HG03378 (cell line): ENCODE data around the gene USP20.
A peak's percentile ranks its signal among the peaks of the same experiment; 100 is the strongest.

Source experiments
- ATAC-seq: cut with Tn5 transposase; IDR thresholded peaks from one replicate; pipeline ENCODE4 v1.9.1; 2021; ENCODE audit warnings: mild to moderate bottlenecking, moderate library complexity; ENCODE audit not compliant: unreplicated experiment

USP20 gene

GRCh38 chr9:129874261-129875101 is 39.2 kb downstream of the USP20 start:
- no peak for ATAC-seq

DNA sequence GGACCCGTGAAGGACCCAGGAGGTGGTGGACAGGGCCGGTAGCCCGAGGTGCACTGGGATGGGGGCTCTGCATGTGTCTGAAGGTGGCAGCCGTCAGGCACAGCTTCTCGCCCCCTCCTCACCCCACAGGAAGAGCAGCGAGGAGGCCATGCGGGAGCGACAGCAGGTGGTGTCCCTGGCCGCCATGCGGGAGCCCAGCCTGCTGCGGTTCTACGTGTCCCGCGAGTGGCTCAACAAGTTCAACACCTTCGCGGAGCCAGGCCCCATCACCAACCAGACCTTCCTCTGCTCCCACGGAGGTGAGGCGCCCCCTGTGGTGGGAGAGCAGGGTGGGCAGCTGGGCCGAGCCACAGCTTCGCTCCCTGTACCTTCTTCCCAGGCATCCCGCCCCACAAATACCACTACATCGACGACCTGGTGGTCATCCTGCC is 39.9 kb downstream of the USP20 start:
- no peak for ATAC-seq

- no peak for ATAC-seq
Observed at GRCh38 chr9:129875687-129876395, 40.6 kb downstream of the USP20 start.

DNA sequence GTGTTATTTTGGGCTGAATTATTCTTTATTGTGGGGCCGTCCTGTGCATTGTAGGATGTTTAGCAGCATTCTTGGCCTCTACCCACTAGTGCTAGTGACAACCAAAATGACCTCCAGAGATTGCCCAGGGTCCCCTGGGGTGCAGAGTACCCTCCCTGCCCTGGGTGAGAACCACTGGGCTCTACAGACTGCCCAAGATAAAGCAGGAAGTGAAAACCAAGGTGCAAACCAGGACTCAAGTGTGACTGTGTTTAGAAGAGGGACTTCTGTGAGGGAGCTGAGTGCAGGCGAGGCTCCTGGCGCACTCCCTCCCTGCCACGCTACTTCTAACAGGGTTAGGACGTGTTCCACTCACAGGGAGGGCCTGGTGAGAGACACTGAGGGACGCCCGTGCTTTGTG is 41.6 kb downstream of the USP20 start:
- ATAC-seq: no peak

DNA sequence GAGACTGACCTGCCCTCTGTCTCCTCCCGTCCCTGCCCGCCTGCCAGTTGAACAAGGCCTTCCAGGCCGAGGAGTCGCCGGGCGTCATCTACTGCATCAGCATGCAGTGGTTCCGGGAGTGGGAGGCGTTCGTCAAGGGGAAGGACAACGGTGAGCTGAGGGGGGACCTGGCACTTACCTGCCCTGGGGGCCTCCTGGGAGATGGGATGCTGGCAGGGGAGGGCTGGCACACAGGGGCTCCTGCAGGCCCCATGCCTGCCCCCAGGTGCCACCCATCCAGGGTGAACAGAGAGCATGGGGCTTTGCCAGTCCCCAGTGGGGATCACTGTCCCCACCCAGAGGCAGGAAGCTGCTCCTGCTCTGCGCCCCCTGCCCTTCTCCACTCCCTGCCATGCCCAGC is 43.0 kb downstream of the USP20 start:
- no peak for ATAC-seq

- ATAC-seq: no peak
Observed at GRCh38 chr9:129879103-129879699, 43.9 kb downstream of the USP20 start.

GRCh38 chr9:129879991-129880653 is 44.9 kb downstream of the USP20 start:
- no peak for ATAC-seq

DNA sequence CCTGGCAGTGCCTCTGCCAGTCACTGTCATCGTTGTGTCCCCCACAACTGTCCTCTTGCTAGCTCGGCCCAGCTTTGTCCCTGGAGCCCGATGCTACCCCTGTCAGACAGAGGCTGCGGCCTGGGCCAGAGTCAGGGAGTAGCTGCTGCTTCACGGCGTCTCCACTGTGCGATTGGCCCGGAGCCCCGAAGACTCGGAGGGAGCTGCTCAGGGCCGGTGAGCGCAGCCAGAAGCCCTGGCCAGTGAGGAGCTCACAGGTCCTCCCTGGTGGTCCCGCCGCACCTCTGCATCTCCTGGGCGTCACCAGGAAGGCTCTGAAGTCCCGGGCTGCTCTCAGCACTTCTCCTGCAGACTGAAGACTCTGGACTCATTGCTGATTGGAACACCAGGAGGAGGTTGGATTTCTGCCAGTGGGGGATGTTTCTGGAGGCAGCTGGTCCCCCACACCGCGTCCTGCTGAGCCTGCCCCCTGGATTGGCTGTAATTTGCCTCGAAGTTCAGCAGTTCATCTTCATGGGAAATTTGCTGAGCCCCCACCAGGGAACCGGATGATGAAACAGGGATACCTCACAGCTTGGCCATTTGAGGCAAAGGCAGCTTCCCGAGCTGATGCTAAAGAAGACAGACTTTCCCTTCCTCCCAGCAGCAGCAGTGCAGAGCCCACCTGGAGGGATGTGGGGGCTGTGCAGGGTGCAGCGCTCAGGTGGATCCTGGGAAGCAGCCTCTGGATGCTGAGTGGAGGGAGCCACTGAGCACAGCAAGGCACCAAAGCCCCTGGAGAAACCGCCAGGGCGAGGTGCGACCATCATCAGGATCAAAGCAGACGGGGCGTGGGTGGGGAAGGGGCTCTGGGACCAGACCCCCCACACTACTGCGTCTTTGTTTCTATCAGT is 45.6 kb downstream of the USP20 start:
- ATAC-seq: no peak

DNA sequence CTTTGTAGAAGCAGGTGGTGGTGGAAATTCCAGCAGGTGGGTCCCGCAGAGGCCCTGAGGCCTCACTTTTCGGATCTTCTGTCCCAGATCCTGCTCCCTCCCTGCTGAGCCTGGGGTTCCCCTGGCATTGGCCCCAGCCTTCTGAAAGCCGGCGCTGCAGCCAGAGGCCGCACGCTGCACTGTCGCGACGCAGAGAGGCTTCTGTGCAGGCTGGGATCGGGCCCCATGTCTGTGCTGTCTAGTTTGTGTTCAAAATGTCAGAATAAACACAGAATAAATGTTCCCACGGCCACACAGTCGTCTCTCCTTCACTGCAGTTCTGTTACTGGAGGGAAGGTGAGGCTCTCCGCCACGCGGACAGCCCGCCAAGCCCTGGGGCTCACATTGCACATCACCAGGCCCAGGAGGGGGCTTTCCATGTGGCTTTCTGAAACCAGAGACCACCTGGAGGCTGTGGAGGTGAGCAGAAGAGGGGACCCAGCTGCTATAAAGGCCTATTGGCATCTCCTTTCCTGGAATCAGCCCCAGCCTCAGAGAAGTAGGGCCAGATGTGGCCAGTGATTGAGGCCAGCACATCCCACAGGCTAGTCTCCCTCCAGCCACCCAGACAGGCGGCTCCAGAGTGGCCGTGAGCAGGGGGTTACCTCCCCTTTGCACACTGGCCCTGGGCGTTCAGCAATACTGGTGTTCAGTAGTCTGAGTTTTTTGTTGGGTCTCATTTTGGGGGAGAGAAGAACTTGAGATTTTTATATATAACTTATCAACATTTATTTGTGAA is 46.5 kb downstream of the USP20 start:
- no peak for ATAC-seq

GRCh38 chr9:129884220-129885017 is 49.2 kb downstream of the USP20 start:
- ATAC-seq: no peak

DNA sequence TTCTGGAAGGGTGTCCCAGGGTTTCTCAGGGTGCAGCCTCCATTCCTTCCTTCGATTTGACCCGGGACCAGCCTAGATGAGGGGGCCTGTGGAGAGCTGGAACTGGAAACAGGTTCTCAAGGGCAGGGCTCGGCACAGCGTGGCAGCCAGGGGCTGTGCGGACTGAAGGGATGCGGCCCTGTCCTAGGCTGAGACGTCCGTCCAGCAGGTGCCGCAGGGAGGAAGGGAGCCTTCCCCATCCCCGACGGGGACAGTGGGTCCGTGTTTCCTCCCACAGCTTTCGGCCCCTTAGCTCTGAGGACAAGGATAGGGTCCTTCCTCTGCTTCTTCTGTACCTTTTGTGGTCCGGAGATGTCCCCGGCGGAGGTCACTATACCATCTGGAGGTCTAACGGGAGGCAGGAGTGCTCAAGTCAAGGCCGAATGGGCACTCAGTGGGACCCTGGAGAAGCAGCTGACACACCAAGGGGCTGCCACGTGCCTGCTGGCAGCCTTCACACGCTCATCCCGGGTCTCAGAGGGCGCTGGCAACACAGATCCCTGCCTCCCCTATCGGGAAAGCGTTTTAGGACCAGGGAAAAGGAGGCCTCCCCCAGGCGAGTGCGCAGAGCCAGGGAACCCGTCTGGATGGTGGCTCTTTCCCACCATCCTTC is 49.9 kb downstream of the USP20 start:
- ATAC-seq: no peak

DNA sequence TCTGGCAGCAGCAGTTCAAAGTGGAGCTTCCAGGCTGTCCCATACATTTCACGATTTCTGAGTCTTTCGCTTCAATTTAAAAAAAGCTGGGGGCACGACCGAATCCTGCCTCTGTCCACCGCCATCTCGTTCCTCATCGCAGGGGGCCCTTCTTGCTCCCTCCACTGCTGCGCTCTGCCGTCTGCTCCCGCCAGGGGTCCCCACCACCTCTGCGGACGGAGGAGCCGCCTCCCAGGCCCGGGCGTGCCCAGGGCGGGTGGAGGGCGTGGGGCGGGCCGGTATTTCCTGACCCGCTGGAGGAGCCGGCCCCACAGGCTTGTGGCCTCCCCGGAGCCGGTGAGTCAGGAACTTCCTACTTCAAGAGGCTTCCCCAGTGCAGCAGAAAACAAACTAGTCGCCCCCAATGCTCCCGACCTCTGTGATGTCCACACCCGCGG is 50.4 kb downstream of the USP20 start:
- no peak for ATAC-seq

DNA sequence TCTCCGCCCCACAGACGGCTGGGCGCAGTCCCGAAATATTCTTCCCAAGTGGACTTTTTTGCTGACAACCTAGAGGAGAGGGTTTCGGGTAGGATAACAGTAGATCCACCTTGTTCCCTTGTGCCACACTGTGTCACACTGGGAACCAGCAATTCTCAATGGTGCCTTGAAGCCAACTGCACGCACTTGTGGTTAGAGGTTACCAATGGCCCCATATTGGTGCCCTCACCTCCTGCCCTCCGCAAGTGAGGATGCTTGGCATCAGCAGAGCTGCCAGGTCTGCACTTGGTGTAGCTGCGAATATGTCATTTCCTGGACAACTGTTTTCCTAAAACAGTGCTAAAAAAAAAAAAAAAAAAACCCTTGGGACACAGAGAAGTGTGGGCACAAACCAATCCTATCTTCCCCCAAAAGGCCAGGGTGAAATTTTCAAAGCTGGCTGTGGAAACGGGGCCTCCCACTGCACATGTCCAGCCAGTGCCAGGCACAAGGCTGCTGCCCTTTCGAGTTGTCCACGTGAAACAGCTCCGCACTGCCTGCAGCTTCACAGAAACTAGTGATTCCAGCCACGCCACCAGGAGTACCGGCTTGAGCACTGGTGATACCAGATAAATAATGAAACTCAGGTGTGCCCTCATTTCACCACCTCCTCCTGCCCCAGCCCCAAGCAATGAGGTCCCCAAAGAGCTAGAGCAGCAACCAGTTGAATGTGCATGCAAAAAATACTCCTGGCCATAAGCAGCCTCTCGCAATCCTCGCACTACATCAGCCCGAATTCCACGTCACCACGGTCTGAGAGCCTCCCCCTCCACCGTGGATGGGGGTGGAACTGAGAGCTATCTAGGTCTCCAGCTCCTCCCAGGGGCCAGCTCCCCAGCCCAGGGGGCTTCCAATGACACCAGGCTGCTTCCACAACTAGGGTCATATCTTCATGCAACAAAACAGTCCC is 51.2 kb downstream of the USP20 start:
- no peak for ATAC-seq

- ATAC-seq: no peak
Observed at GRCh38 chr9:129887334-129888292, 52.4 kb downstream of the USP20 start.

DNA sequence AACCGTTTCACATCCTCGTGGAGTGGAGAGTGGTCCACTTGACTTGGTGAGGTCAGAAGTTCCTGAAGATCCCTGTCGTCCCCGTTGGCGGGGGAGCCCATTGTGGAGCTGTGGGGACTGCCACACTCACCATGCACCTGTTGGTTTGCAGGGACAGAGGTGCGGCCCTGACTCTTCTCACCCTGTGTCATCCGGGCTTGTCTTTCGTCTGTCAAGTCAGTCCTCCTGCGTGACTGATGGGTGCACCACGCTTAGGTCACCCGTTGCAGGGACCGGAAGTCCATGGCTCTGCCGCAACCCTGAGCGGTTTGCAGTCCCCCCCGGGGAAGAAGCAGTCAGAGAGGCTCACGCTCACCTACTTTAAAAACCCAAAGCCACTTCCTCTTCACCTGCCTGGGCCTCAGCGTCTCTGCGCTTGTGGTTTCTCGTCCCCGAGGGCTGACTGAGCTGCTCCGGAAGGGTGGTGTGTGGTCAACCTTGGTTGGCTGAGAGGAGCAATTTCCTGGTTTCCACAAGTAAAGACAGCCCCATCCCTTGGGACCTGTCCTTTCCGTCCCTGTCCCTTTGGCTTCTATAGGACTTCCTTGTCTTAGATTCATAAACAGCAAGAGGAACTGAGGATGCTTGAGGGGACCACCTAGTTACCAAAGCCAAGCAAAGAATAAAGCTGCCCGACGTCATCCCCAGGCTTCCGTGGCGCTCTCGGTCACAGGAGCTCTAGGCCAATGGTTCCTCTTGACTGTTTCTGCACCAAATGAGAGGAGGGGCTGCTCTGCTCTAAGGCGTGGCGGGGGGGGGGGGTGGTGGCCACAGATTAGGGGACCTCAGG is 53.2 kb downstream of the USP20 start:
- ATAC-seq: peak; percentile 57
